HFF-Myc (cell line): ENCODE results near the gene SLX9.

Experiments used
- DNase-seq: peaks from one replicate; pipeline ENCODE4 v3.0.0-alpha.2; 2011; ENCODE audit warnings: low read depth; ENCODE audit errors: extremely low read depth
- H3K4me3 ChIP-seq: replicated peaks from 2 replicates; pipeline ENCODE4 v1.5.1; 2011; ENCODE audit warnings: low read depth, mild to moderate bottlenecking, control low read depth, low read length
- TF ChIP-seq, protein P1 (sequence below): IDR thresholded peaks from 2 replicates; pipeline ENCODE4 v1.5.1; 2012; ENCODE audit warnings: mild to moderate bottlenecking, low read depth, low read length, control low read depth; ENCODE audit errors: missing control alignments

The SLX9 gene

GRCh38 chr21:44939532-44940115, at the start of gene SLX9:
Gene SLX9, plus strand, starts transcription at chr21:44940029. Its CDS starts 29 bp downstream, at chr21:44940058.
- H3K4me3 ChIP-seq: peak within 1 kb of the TSS; percentile 97
- TF ChIP-seq, protein P1, sequence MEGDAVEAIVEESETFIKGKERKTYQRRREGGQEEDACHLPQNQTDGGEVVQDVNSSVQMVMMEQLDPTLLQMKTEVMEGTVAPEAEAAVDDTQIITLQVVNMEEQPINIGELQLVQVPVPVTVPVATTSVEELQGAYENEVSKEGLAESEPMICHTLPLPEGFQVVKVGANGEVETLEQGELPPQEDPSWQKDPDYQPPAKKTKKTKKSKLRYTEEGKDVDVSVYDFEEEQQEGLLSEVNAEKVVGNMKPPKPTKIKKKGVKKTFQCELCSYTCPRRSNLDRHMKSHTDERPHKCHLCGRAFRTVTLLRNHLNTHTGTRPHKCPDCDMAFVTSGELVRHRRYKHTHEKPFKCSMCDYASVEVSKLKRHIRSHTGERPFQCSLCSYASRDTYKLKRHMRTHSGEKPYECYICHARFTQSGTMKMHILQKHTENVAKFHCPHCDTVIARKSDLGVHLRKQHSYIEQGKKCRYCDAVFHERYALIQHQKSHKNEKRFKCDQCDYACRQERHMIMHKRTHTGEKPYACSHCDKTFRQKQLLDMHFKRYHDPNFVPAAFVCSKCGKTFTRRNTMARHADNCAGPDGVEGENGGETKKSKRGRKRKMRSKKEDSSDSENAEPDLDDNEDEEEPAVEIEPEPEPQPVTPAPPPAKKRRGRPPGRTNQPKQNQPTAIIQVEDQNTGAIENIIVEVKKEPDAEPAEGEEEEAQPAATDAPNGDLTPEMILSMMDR: no peak
- peak; percentile 24 for DNase-seq

DNA sequence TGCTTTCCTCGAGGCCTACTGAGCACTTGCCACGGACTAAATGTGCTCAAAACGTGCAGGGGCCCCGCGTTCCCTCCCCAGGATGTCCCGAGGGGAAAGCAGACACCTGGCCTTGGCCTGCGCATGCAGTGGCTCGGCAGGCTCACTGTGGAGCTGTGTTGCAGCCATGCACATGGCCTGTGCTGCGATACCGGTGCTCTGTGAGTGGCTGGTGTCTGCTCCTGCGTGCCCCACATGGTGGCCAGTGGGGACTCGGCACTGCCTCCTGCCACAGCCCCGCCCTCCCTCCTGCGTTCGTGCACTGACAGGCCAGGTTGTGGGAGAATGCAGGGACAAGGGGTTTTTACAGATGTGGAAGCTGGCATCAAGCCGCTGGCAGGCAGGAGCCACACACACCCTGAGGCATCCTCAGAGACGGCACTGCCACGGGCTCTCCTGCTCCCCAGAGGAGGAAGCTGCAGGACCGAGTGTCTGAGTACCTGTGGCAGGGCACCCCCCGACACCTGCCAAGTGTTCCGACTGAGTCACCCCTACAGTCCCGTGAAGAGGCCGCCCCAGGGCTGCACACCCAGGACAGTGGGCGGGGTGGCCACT, 49.4 kb upstream of the SLX9 start:
- DNase-seq: no peak
- TF ChIP-seq, protein P1: no peak
- no peak overlapping the region for H3K4me3 ChIP-seq

GRCh38 chr21:44890961-44891541, 48.8 kb upstream of the SLX9 start:
- no peak overlapping the region for H3K4me3 ChIP-seq
- no peak for DNase-seq
- TF ChIP-seq, protein P1: no peak

DNA sequence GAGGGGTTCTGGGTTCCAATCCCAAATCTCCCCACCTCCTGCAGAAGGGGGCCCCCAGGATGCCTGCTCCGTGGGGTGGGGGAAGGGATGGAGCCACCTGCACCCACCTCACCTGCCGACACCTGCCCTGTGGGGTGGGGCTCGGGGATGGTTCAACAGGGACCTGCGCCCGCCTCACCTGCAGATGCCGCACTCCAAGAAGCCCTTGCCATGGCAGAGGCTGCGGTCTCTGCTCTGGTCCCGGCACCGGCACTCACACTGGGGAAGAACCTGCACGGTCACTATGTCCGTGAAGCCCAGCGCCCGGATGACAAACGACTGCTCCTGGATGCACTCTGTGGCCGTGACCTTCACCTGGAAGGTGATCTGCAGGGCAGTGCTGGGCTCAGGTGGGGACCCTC, 48.2 kb upstream of the SLX9 start:
- TF ChIP-seq, protein P1: no peak
- H3K4me3 ChIP-seq: no peak overlapping the region
- no peak for DNase-seq

GRCh38 chr21:44892095-44892494, 47.7 kb upstream of the SLX9 start:
- TF ChIP-seq, protein P1: no peak

DNA sequence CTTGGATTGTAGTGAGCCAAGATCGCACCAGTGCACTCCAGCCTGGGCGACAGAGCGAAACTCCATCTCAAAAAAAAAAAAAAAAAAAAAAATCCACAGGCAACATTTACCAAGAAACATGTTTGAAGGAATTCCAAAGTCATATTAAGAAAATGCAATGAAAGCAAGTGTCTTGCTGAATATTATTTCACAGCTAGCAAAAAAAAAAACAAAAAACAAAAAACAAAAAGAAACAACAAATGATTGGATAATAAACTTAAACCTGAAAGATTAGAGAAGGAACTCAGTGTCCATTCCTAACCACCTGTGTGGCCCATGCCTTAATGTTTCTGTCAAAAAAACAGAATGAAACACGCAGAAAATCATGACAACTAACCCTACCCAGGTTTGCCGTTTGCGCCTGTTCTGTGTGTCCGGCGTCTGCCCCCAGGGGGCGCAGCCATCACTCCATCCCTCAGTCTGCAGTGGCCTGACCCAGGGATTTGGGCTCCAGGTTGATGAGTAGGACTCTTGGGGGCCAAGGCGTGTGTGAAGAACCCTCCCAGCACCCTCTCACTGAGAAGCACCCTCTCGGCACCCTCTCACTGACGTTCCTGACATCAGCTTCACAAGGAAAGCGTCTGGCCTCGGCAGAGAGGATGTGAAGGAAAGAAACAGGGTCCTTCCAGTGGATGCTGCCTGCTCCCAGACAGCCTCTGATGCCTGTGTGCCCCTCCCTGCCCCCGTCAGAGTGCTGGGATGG, 47.1 kb upstream of the SLX9 start:
- no peak for DNase-seq
- H3K4me3 ChIP-seq: no peak overlapping the region
- TF ChIP-seq, protein P1: peak; percentile 97

More at GRCh38 chr21:44892095-44892494, 47.7 kb upstream of the SLX9 start:
- DNase-seq: no peak
- no peak overlapping the region for H3K4me3 ChIP-seq
